ENCODE data around the gene GAS7.

DNA sequence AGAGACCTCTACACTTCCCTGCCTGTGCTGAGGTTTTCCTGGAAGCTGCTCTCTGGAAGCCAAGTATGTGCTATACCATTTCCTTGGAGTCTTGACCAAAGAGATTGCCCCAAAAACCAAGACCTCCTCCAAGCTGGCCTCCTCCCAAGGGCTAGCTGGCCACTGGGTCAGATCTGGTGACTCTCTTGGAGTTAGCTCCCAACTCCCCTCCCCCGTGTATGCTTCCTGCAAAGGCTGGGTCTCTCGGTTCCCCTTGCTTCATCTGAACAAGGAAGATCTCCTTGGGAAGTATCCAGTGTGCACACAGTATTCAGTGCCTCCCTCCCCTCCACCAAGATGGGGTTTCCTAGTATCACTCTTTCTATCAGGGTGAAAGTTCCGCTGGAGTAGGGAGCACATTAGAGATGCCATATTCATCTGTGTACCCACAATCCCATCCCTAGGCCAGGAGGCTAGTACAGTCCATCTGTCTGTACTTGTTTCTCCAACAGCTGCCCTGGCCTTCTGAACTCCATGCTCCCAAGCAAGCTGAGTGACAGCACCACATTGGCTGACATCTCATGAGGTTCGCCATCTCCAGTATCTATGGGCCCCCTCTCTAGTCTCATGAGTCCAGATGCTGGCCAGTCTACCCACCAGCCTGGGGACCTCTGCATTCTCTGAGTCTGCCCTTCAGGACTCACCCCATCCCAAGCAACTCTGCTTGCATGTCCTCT lies 3.2 kb downstream of the GAS7 start:
- TF ChIP-seq, protein P1, sequence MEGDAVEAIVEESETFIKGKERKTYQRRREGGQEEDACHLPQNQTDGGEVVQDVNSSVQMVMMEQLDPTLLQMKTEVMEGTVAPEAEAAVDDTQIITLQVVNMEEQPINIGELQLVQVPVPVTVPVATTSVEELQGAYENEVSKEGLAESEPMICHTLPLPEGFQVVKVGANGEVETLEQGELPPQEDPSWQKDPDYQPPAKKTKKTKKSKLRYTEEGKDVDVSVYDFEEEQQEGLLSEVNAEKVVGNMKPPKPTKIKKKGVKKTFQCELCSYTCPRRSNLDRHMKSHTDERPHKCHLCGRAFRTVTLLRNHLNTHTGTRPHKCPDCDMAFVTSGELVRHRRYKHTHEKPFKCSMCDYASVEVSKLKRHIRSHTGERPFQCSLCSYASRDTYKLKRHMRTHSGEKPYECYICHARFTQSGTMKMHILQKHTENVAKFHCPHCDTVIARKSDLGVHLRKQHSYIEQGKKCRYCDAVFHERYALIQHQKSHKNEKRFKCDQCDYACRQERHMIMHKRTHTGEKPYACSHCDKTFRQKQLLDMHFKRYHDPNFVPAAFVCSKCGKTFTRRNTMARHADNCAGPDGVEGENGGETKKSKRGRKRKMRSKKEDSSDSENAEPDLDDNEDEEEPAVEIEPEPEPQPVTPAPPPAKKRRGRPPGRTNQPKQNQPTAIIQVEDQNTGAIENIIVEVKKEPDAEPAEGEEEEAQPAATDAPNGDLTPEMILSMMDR (IDR thresholded peaks at IDR 0.05; ENCODE audit: insufficient read depth, low read depth, low read length) = no peak
- no peak for TF ChIP-seq EZH2 (IDR thresholded peaks at IDR 0.05; ENCODE audit: insufficient read depth, low read length)
